ENCODE measurements around the gene F11.

F11 gene

GRCh38 chr4:186227221-186227620 is 38.8 kb upstream of the F11 start, which contains the start of gene KLKB1:
KLKB1 (plus strand) TSS chr4:186227507; CDS start chr4:186228196, 689 bp downstream.
- peak; percentile 37 for DNase-seq (ENCODE audit: low read depth, low spot score)
- no peak for TF ChIP-seq CTCF (IDR thresholded peaks at IDR 0.05; ENCODE audit: low read depth, low read length)
- in situ Hi-C loops (cut with HindIII; ENCODE audit: low sequenced_read_pairs): no loop called here
- no peak within 1 kb of the TSS for H3K4me3 ChIP-seq (ENCODE audit: low read depth, low read length)

GRCh38 chr4:186227744-186228513 is 38.1 kb upstream of the F11 start:
- in situ Hi-C loops (cut with HindIII; ENCODE audit: low sequenced_read_pairs): no loop called here
- TF ChIP-seq CTCF (IDR thresholded peaks at IDR 0.05; ENCODE audit: low read depth, low read length): no peak
- DNase-seq (ENCODE audit: low read depth, low spot score): no peak
- no peak overlapping the region for H3K4me3 ChIP-seq (ENCODE audit: low read depth, low read length)

- in situ Hi-C loops (cut with HindIII; ENCODE audit: low sequenced_read_pairs): no loop called here
- DNase-seq (ENCODE audit: low read depth, low spot score): no peak
- TF ChIP-seq CTCF (IDR thresholded peaks at IDR 0.05; ENCODE audit: low read depth, low read length): no peak
- no peak overlapping the region for H3K4me3 ChIP-seq (ENCODE audit: low read depth, low read length)
Observed at GRCh38 chr4:186228514-186228894, 37.5 kb upstream of the F11 start.

- in situ Hi-C loops (cut with HindIII; ENCODE audit: low sequenced_read_pairs): no loop called here
- H3K4me3 ChIP-seq (ENCODE audit: low read depth, low read length): no peak overlapping the region
- DNase-seq (ENCODE audit: low read depth, low spot score): no peak
- TF ChIP-seq CTCF (IDR thresholded peaks at IDR 0.05; ENCODE audit: low read depth, low read length): no peak
Observed at GRCh38 chr4:186234367-186234766, 31.6 kb upstream of the F11 start.

GRCh38 chr4:186236126-186236525 is 29.9 kb upstream of the F11 start:
- H3K4me3 ChIP-seq (ENCODE audit: low read depth, low read length): no peak overlapping the region
- TF ChIP-seq CTCF (IDR thresholded peaks at IDR 0.05; ENCODE audit: low read depth, low read length): no peak
- in situ Hi-C loops (cut with HindIII; ENCODE audit: low sequenced_read_pairs): no loop called here
- DNase-seq (ENCODE audit: low read depth, low spot score): no peak

GRCh38 chr4:186240452-186240847 is 25.5 kb upstream of the F11 start:
- in situ Hi-C loops (cut with HindIII; ENCODE audit: low sequenced_read_pairs): no loop called here
- DNase-seq (ENCODE audit: low read depth, low spot score): no peak
- TF ChIP-seq CTCF (IDR thresholded peaks at IDR 0.05; ENCODE audit: low read depth, low read length): no peak

More at GRCh38 chr4:186240452-186240847, 25.5 kb upstream of the F11 start:
- no peak overlapping the region for H3K4me3 ChIP-seq (ENCODE audit: low read depth, low read length)
